Neural crest cell (in vitro differentiated cells): ENCODE results near the gene BCLAF1. TPM values are rescaled to one million over a fixed set of nuclear protein-coding genes. Genes with fewer than 3 reads are reported as not detected.

Experiments
- DNase-seq: peaks from one replicate; pipeline ENCODE4 v3.0.0; 2021; ENCODE audit warnings: low read depth, mixed read lengths, low spot score
- H3K27ac Mint-ChIP-seq: one replicate; pipeline ENCODE4 v1.8.0; 2021; ENCODE audit warnings: mild to moderate bottlenecking, mixed read lengths; ENCODE audit not compliant: unreplicated experiment
- H3K27me3 Mint-ChIP-seq: 2 replicates; pipeline ENCODE4 v1.8.0; 2021; ENCODE audit warnings: low read depth, mild to moderate bottlenecking, mixed read lengths
- H3K36me3 Mint-ChIP-seq: 2 replicates; pipeline ENCODE4 v1.8.0; 2021; ENCODE audit warnings: low read depth, mild to moderate bottlenecking, mixed read lengths
- H3K4me1 Mint-ChIP-seq: 2 replicates; pipeline ENCODE4 v1.8.0; 2021; ENCODE audit warnings: mixed read lengths
- H3K4me3 Mint-ChIP-seq: one replicate; pipeline ENCODE4 v1.8.0; 2021; ENCODE audit warnings: mild to moderate bottlenecking, mixed read lengths
- H3K9me3 Mint-ChIP-seq: 2 replicates; pipeline ENCODE4 v1.8.0; 2021; ENCODE audit warnings: mixed read lengths
- CTCF ChIP-seq: fragments of 200-600 bp; sonication (generic); conservative IDR thresholded peaks from 2 replicates; pipeline ENCODE4 v1.5.0; 2021; ENCODE audit warnings: antibody characterized with exemption, mild to moderate bottlenecking
- total RNA-seq: library from RNA; stranded (reverse); gene quantifications from 2 replicates; pipeline ENCODE4 v1.2.1, GENCODE V29; 2021

BCLAF1 gene
- total RNA-seq, 1 donor from 2014 or later, result 253 TPM

GRCh38 chr6:136210398-136211165 lies 79.1 kb downstream of the BCLAF1 start:
- no peaks in the 10 kb centered on the region for H3K36me3 Mint-ChIP-seq
- no peaks in the 10 kb centered on the region for H3K4me1 Mint-ChIP-seq
- no peak overlapping the region for H3K4me3 Mint-ChIP-seq
- TF ChIP-seq CTCF, result no peak
- DNase-seq, result no peak
- H3K27ac Mint-ChIP-seq, result no peak overlapping the region
- H3K9me3 Mint-ChIP-seq, result peaks cover 3% of the 10 kb centered on the region
- no peaks in the 10 kb centered on the region for H3K27me3 Mint-ChIP-seq

GRCh38 chr6:136209496-136209895 lies 80.2 kb downstream of the BCLAF1 start:
- Mint-ChIP-seq H3K27me3 (no peaks in the 10 kb centered on the region), H3K27ac (no peak overlapping the region), H3K4me1 (no peaks in the 10 kb centered on the region), H3K9me3 (peaks cover 3% of the 10 kb centered on the region), H3K4me3 (no peak overlapping the region), H3K36me3 (no peaks in the 10 kb centered on the region)
- no peak for DNase-seq
- TF ChIP-seq CTCF, result no peak

GRCh38 chr6:136208783-136209182 lies 80.9 kb downstream of the BCLAF1 start:
- H3K4me3 Mint-ChIP-seq, result no peak overlapping the region
- no peaks in the 10 kb centered on the region for H3K27me3 Mint-ChIP-seq
- H3K36me3 Mint-ChIP-seq, result no peaks in the 10 kb centered on the region
- no peak for DNase-seq
- H3K4me1 Mint-ChIP-seq, result no peaks in the 10 kb centered on the region
- no peak for TF ChIP-seq CTCF
- H3K27ac Mint-ChIP-seq, result no peak overlapping the region
- H3K9me3 Mint-ChIP-seq, result peaks cover 3% of the 10 kb centered on the region

Other genes with a start within 250 kb of the BCLAF1 start
- gene MTFR2, start 39.5 kb downstream of the BCLAF1 start, total RNA-seq, result 5.7 and 6.7 TPM in 2 replicates